K562 (cell line): ENCODE results near the gene UPK3A. TPM values are rescaled to one million over a fixed set of nuclear protein-coding genes. Genes with fewer than 3 reads are reported as not detected.

ENCODE experiments used
- FOSL1 ChIP-seq: fragments of 200-800 bp; sonication (Bioruptor generic); conservative IDR thresholded peaks from 2 replicates; pipeline ENCODE4 v1.6.1; 2016; ENCODE audit warnings: missing genetic modification characterization, missing compliant biosample characterization
- HDAC8 ChIP-seq: fragments of 450-650 bp; IDR thresholded peaks from 2 replicates; pipeline ENCODE4 v1.6.1; 2016; ENCODE audit warnings: mild to moderate bottlenecking, missing genetic modification characterization, moderate library complexity, missing compliant biosample characterization
- HNRNPL ChIP-seq: fragments of 200-400 bp; formaldehyde crosslinking; IDR thresholded peaks from 2 replicates; pipeline ENCODE4 v1.6.1; 2017; ENCODE audit warnings: low read depth, mild to moderate bottlenecking, low read length
- HOXB6 ChIP-seq: fragments of 250-450 bp; sonication (Bioruptor Pico); IDR thresholded peaks from 2 replicates; pipeline ENCODE4 v1.5.1; 2022; ENCODE audit warnings: mild to moderate bottlenecking, borderline replicate concordance
- JUNB ChIP-seq: fragments of 450-650 bp; formaldehyde crosslinking; conservative IDR thresholded peaks from 2 replicates; pipeline ENCODE4 v1.4.0; 2020; ENCODE audit warnings: mild to moderate bottlenecking
- MCM3 ChIP-seq: fragments of 450-650 bp; IDR thresholded peaks from 2 replicates; pipeline ENCODE4 v1.6.1; 2016
- NR4A1 ChIP-seq, 2 experiments: fragments of 250-450 bp in 1 of 2; fragments of 450-650 bp in 1 of 2; sonication (Bioruptor Pico) in 1 of 2; IDR thresholded peaks; 2 replicates each; pipeline versions ENCODE4 v1.4.0 to v1.6.1; 2016 to 2020; ENCODE audit warnings: mild to moderate bottlenecking in 2 of 2, missing compliant biosample characterization in 1 of 2, missing genetic modification characterization in 1 of 2, moderate library complexity in 1 of 2
- PHF20 ChIP-seq: fragments of 450-650 bp; IDR thresholded peaks from 2 replicates; pipeline ENCODE4 v1.6.1; 2018; ENCODE audit not compliant: partially characterized antibody
- PHTF2 ChIP-seq: fragments of 250-450 bp; sonication (Bioruptor Pico); IDR thresholded peaks from 2 replicates; pipeline ENCODE4 v1.5.0; 2021; ENCODE audit warnings: mild to moderate bottlenecking
- RAD51 ChIP-seq: fragments of 450-650 bp; IDR thresholded peaks from 2 replicates; pipeline ENCODE4 v1.7.1; 2016; ENCODE audit warnings: low read depth, mild to moderate bottlenecking, borderline replicate concordance
- SIX5 ChIP-seq, 2 experiments: IDR thresholded peaks; 2 replicates each; pipeline ENCODE4 v1.6.1; 2011; ENCODE audit warnings: low read length in 2 of 2, borderline replicate concordance in 1 of 2, low read depth in 1 of 2, mild to moderate bottlenecking in 1 of 2, moderate library complexity in 1 of 2; ENCODE audit not compliant: insufficient read depth in 1 of 2
- SRF ChIP-seq, 2 experiments: fragments of 250-450, 450-650 bp in 1 of 2; sonication (Bioruptor Pico) in 1 of 2; sonication (generic) in 1 of 2; formaldehyde crosslinking; IDR thresholded peaks; 2 replicates each; pipeline versions ENCODE4 v1.5.0 to v1.5.1; 2020 to 2022; ENCODE audit warnings: mild to moderate bottlenecking in 1 of 2, missing genetic modification reagents in 1 of 2
- TAL1 ChIP-seq: fragments of 450-650 bp; IDR thresholded peaks from 2 replicates; pipeline ENCODE4 v1.6.1; 2016; ENCODE audit warnings: mild to moderate bottlenecking
- TOE1 ChIP-seq, 2 experiments: fragments of 450-650 bp in 1 of 2; sonication (generic) in 1 of 2; formaldehyde crosslinking in 1 of 2; IDR thresholded peaks; 2 replicates each; pipeline versions ENCODE4 v1.7.1 to v1.8.0; 2016 to 2022; ENCODE audit warnings: borderline replicate concordance in 2 of 2, mild to moderate bottlenecking in 2 of 2, antibody characterized with exemption in 1 of 2, inconsistent platforms in 1 of 2, low read depth in 1 of 2, missing genetic modification reagents in 1 of 2, moderate library complexity in 1 of 2
- TRIM28 ChIP-seq: fragments of 450-650 bp; IDR thresholded peaks from 2 replicates; pipeline ENCODE4 v1.6.1; 2017
- TSC22D4 ChIP-seq: fragments of 450-650 bp; IDR thresholded peaks from 2 replicates; pipeline ENCODE4 v1.6.1; 2016; ENCODE audit warnings: missing genetic modification characterization, missing biosample characterization, control low read depth
- ZFPM2 ChIP-seq: fragments of 250-450 bp; sonication (Bioruptor Pico); IDR thresholded peaks from 2 replicates; pipeline ENCODE4 v1.5.1; 2022; ENCODE audit warnings: mild to moderate bottlenecking
- ZKSCAN3 ChIP-seq: fragments of 250-450 bp; sonication (Bioruptor Pico); IDR thresholded peaks from 2 replicates; pipeline ENCODE4 v1.4.0; 2020
- ZNF282 ChIP-seq: sonication (generic); formaldehyde crosslinking; IDR thresholded peaks from 2 replicates; pipeline ENCODE4 v1.8.1; 2023; ENCODE audit warnings: missing genetic modification reagents
- ZNF717 ChIP-seq: fragments of 250-450 bp; sonication (Bioruptor Pico); IDR thresholded peaks from 2 replicates; pipeline ENCODE4 v1.5.0; 2021
- ZSCAN29 ChIP-seq: fragments of 450-650 bp; IDR thresholded peaks from 2 replicates; pipeline ENCODE4 v1.6.1; 2017
- polyA plus RNA-seq, 8 experiments: library from polyadenylated mRNA; depleted of rRNA in 4 of 8; stranded (reverse) in 5 of 8; unstranded in 3 of 8; fragments of >200 nt; fragmentation: Nextera tagmentation in 2 of 8; fragmentation: Illumina TruSeq in 1 of 8; extraction: Ambion mirVana in 2 of 8; extraction: Trizol in 1 of 8; gene quantifications; 2 replicates each; pipeline versions ENCODE4 v1.2.1 to v1.2.3, GENCODE V29; 2011 to 2014; ENCODE audit warnings: inconsistent platforms in 1 of 8, missing spikeins in 1 of 8
- total RNA-seq, 7 experiments: library from RNA; depleted of rRNA in 6 of 7; stranded (reverse); fragments of >200 nt in 6 of 7; fragmentation: Illumina TruSeq in 2 of 7; extraction: Trizol in 2 of 7; gene quantifications; 2 replicates each; pipeline versions ENCODE4 v1.2.1 to v1.2.3, GENCODE V29; 2011 to 2021; ENCODE audit warnings: low replicate concordance in 1 of 7
- TF ChIP-seq, protein P1 (sequence below): fragments of 250-450 bp; sonication (Bioruptor Pico); IDR thresholded peaks from 2 replicates; pipeline ENCODE4 v1.5.0; 2022; ENCODE audit warnings: mild to moderate bottlenecking
- TF ChIP-seq, protein P2 (sequence below): IDR thresholded peaks from 2 replicates; pipeline ENCODE4 v1.6.1; 2011; ENCODE audit warnings: borderline replicate concordance, low read depth, mild to moderate bottlenecking, moderate library complexity, low read length; ENCODE audit not compliant: insufficient read depth, poor library complexity, severe bottlenecking
- TF ChIP-seq, protein P3 (sequence below), 2 experiments: fragments of 450-650 bp; conservative IDR thresholded peaks; 2 replicates each; pipeline ENCODE4 v1.6.1; 2017; ENCODE audit warnings: mild to moderate bottlenecking in 2 of 2, moderate library complexity in 2 of 2

UPK3A gene
- total and polyA plus RNA-seq, 9 of the 15 experiments (the other 6 are each of a cell fraction or from before 2014, with no cell fraction given): not detected

DNA sequence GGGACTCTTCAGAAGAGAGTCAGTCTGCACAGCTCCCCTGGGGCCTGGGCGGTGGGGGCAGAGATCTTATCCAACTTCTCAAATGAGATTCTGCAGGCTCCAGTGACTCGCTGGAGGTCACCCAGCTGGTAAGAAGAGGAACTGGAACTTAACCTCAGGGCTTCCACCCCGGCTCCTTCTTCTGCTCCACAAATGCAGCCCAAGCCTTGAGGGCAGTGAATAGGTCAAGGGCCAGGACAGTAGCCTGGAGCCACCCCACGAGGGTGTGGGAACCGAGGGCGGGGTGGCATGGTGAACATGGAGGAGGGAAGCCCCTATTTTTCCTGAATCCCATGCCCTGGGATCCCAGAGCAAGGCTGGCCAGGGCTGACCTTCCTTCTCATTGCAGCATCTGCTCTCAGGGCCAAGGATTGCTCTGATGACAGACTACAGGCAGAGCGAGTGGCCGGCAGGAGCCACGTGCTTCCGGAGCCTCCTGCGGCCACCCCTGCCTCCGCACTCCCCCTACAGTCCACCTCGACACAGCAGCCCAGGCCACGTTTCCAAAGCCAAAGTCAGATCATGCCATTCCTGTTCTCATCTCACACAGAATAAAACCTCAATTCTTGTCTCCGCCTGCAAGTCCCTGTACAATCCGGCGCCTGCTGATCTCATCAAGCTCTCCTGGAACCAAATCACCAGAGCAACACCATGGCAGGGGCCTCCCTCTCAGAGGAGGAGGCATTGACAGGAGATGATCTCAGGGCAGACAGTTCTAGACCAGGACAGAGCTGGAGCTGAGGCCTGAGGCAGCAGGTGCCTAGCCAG lies 21.1 kb upstream of the UPK3A start (continued):
- TF ChIP-seq, protein P1, sequence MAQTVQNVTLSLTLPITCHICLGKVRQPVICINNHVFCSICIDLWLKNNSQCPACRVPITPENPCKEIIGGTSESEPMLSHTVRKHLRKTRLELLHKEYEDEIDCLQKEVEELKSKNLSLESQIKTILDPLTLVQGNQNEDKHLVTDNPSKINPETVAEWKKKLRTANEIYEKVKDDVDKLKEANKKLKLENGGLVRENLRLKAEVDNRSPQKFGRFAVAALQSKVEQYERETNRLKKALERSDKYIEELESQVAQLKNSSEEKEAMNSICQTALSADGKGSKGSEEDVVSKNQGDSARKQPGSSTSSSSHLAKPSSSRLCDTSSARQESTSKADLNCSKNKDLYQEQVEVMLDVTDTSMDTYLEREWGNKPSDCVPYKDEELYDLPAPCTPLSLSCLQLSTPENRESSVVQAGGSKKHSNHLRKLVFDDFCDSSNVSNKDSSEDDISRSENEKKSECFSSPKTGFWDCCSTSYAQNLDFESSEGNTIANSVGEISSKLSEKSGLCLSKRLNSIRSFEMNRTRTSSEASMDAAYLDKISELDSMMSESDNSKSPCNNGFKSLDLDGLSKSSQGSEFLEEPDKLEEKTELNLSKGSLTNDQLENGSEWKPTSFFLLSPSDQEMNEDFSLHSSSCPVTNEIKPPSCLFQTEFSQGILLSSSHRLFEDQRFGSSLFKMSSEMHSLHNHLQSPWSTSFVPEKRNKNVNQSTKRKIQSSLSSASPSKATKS (CRISPR knock-in tag): no peak
- no peak for TF ChIP-seq TRIM28
- no peak for TF ChIP-seq NR4A1 (CRISPR knock-in tag; IDR thresholded peaks at IDR 0.05)
- TF ChIP-seq NR4A1 (tag; IDR thresholded peaks at IDR 0.05): no peak
- no peak for TF ChIP-seq MCM3
- TF ChIP-seq ZFPM2 (CRISPR knock-in tag): no peak
- no peak for TF ChIP-seq SIX5 (IDR thresholded peaks at IDR 0.05; ENCODE audit: borderline replicate concordance in 1 of 2, insufficient read depth in 1 of 2, low read depth in 1 of 2, low read length in 2 of 2)
- no peak for TF ChIP-seq SRF (CRISPR knock-in tag; IDR thresholded peaks at IDR 0.05)
- TF ChIP-seq HDAC8 (tag): no peak
- no peak for TF ChIP-seq FOSL1 (tag)
- no peak for TF ChIP-seq HNRNPL
- TF ChIP-seq TSC22D4: no peak
- no peak for TF ChIP-seq JUNB (CRISPR knock-in tag)
- TF ChIP-seq, protein P2, sequence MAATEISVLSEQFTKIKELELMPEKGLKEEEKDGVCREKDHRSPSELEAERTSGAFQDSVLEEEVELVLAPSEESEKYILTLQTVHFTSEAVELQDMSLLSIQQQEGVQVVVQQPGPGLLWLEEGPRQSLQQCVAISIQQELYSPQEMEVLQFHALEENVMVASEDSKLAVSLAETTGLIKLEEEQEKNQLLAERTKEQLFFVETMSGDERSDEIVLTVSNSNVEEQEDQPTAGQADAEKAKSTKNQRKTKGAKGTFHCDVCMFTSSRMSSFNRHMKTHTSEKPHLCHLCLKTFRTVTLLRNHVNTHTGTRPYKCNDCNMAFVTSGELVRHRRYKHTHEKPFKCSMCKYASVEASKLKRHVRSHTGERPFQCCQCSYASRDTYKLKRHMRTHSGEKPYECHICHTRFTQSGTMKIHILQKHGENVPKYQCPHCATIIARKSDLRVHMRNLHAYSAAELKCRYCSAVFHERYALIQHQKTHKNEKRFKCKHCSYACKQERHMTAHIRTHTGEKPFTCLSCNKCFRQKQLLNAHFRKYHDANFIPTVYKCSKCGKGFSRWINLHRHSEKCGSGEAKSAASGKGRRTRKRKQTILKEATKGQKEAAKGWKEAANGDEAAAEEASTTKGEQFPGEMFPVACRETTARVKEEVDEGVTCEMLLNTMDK: no peak
- no peak for TF ChIP-seq TAL1
- TF ChIP-seq ZKSCAN3 (CRISPR knock-in tag): no peak
- no peak for TF ChIP-seq ZNF717
- TF ChIP-seq PHF20: no peak
- TF ChIP-seq ZSCAN29: no peak
- no peak for TF ChIP-seq HOXB6 (CRISPR knock-in tag)
- no peak for TF ChIP-seq ZNF282 (CRISPR knock-in tag)
- TF ChIP-seq RAD51: peak; percentile 67; the same call in 1 of the 2 replicates
- TF ChIP-seq PHTF2 (CRISPR knock-in tag): no peak
- no peak for TF ChIP-seq TOE1 (IDR thresholded peaks at IDR 0.05; ENCODE audit: borderline replicate concordance)
- no peak for TF ChIP-seq TOE1 (CRISPR knock-in tag; IDR thresholded peaks at IDR 0.05; ENCODE audit: borderline replicate concordance, low read depth)
- TF ChIP-seq, protein P3, sequence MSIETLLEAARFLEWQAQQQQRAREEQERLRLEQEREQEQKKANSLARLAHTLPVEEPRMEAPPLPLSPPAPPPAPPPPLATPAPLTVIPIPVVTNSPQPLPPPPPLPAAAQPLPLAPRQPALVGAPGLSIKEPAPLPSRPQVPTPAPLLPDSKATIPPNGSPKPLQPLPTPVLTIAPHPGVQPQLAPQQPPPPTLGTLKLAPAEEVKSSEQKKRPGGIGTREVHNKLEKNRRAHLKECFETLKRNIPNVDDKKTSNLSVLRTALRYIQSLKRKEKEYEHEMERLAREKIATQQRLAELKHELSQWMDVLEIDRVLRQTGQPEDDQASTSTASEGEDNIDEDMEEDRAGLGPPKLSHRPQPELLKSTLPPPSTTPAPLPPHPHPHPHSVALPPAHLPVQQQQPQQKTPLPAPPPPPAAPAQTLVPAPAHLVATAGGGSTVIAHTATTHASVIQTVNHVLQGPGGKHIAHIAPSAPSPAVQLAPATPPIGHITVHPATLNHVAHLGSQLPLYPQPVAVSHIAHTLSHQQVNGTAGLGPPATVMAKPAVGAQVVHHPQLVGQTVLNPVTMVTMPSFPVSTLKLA (conservative IDR thresholded peaks at IDR 0.05): peak; percentile 93 to 95
